NCI-H1436 (cell line): Measurements from ENCODE around the gene CWC22.
"Not testable (repeated sequence)": the region's sequence is repeated elsewhere in the genome, so short reads cannot be mapped to it uniquely, and the experiment has no call there.

Experiments
- DNase-seq: peaks from one replicate; lab custom pipeline; 2025; lab: John Stamatoyannopoulos, UW

The CWC22 gene

GRCh38 chr2:179951680-179952079 lies 55.4 kb downstream of the CWC22 start:
- DNase-seq: no peak

- DNase-seq: no peak
These were observed 56.7 kb downstream of the CWC22 start for GRCh38 chr2:179950391-179950790.

- no peak for DNase-seq
These were observed 57.7 kb downstream of the CWC22 start for GRCh38 chr2:179949438-179949837.

- no peak for DNase-seq
These were observed 59.0 kb downstream of the CWC22 start for GRCh38 chr2:179948058-179948457.

GRCh38 chr2:179946810-179947615 lies 60.1 kb downstream of the CWC22 start:
- DNase-seq: no peak

- no peak for DNase-seq
These were observed 60.8 kb downstream of the CWC22 start for GRCh38 chr2:179946346-179946745.

GRCh38 chr2:179939259-179939658 lies 67.8 kb downstream of the CWC22 start:
- no peak for DNase-seq

GRCh38 chr2:179938026-179938425 lies 69.1 kb downstream of the CWC22 start:
- DNase-seq: no peak

- DNase-seq: peak; percentile 10
These were observed 70.4 kb downstream of the CWC22 start for GRCh38 chr2:179936654-179937053.

GRCh38 chr2:179936141-179936540 lies 71.0 kb downstream of the CWC22 start:
- DNase-seq: no peak

GRCh38 chr2:179932786-179933185 lies 74.3 kb downstream of the CWC22 start:
- no peak for DNase-seq

GRCh38 chr2:179931502-179931901 lies 75.6 kb downstream of the CWC22 start:
- DNase-seq: no peak

- not testable (repeated sequence) for DNase-seq
These were observed 77.1 kb downstream of the CWC22 start for GRCh38 chr2:179929997-179930396.

GRCh38 chr2:179927041-179927440 lies 80.1 kb downstream of the CWC22 start:
- no peak for DNase-seq

- no peak for DNase-seq
These were observed 81.4 kb downstream of the CWC22 start for GRCh38 chr2:179925713-179926112.

GRCh38 chr2:179917272-179917671 lies 89.8 kb downstream of the CWC22 start:
- no peak for DNase-seq

- DNase-seq: no peak
These were observed 91.6 kb downstream of the CWC22 start for GRCh38 chr2:179915395-179915992.

- no peak for DNase-seq
These were observed 93.3 kb downstream of the CWC22 start for GRCh38 chr2:179913809-179914208.

GRCh38 chr2:179911569-179911968 lies 95.5 kb downstream of the CWC22 start:
- no peak for DNase-seq

- no peak for DNase-seq
These were observed 96.4 kb downstream of the CWC22 start for GRCh38 chr2:179910735-179911113.

GRCh38 chr2:179909845-179910734 lies 97.0 kb downstream of the CWC22 start:
- DNase-seq: no peak

- DNase-seq: no peak
These were observed 106.4 kb downstream of the CWC22 start for GRCh38 chr2:179900655-179901054.

GRCh38 chr2:179899666-179900065 lies 107.4 kb downstream of the CWC22 start:
- no peak for DNase-seq
